GM18505 (cell line): ENCODE data around the gene HIPK2.

Experiments used
- ATAC-seq: cut with Tn5 transposase; IDR thresholded peaks from one replicate; pipeline ENCODE4 v1.9.1; 2021; ENCODE audit not compliant: unreplicated experiment
- POLR2A ChIP-seq: IDR thresholded peaks from 4 replicates; pipeline ENCODE4 v1.6.1; 2011; ENCODE audit warnings: borderline replicate concordance; ENCODE audit not compliant: insufficient read depth, insufficient read length; ENCODE audit errors: extremely low read depth

HIPK2 gene

DNA sequence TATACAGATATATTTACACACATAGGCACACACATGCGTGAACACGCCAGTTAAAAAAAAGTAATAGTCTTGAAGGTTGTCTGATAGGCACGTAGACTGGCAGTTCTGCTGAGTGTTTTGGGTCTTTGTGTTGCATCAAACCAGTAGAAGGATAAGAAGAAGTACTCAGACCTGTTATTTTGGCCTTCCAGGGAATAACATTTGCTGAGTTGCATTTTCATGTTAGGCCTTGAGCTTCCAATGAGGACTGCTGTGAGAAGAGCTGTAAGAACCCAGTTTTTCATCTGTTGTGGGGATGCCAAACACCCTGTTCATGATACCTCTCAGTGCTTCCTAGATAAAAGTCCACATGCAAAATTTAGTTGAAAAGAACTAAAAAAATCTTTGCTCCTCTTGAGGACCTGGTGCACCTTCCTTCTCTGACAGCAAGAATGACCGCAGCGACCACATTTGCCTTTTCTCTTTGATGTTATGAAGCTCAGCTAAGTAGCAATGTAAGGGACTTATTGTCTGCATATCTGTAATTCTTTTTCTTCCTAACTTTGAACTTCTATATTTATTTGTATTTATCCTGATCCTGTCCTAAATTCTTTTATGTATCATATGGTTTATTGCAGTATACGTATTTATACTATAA lies 27.2 kb downstream of the HIPK2 start:
- TF ChIP-seq POLR2A, result no peak
- no peak for ATAC-seq

DNA sequence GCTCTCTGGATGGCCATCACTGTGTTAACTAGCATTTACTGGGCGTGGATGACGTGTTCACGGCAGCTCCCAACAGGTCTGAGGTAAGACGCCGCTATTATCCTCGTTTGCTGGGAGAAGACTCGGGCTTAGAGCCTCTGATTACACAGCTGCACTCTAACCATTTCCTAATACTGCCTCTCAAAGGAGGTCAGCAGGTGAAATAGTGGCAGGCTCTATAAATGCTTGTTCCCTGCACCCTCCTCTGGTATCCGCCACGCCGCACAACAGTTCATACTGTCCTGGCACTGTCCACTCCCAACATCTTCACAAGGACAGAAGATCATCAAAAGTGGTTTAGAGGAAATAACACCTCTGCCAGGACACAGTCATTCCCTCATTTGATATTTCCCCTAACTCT lies 28.3 kb downstream of the HIPK2 start:
- ATAC-seq, result no peak
- TF ChIP-seq POLR2A, result no peak

DNA sequence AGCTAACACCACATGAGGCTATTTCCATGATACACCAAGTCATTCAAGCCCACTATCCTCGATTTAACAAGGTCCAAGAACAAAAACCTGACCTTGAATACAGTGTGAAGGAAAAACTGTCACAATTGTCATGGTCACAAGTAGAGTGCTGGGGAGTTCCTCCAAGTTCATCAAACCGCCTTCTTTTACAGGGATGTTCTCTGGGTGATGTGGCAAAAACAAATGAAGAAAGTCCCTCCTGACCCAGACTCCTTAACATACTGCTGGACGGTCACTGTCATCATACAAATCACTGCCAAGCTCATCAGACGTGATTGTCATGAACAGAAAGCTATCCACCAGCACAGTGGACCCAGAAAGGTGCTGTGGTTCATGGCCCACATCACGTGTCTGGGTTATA lies 28.9 kb downstream of the HIPK2 start:
- ATAC-seq, result no peak
- no peak for TF ChIP-seq POLR2A

DNA sequence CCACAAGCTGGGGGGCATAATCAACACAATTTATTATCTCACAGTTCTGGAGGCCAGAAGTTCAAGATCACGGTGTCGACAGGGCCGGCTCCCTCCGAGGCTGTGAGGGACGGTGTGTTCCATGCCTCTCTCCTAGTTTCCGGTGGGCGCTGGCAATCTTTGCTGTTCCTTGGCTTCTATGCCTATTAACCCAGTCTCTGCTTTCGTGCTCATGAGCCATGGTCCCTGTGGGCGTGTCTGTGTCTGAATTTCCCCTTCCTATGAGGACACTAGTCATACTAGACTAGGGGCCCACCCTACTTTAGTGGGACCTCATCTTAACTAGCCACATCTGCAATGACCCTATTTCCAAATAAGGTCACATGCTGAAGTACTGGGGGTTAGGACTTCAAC lies 29.4 kb downstream of the HIPK2 start:
- no peak for ATAC-seq
- no peak for TF ChIP-seq POLR2A

DNA sequence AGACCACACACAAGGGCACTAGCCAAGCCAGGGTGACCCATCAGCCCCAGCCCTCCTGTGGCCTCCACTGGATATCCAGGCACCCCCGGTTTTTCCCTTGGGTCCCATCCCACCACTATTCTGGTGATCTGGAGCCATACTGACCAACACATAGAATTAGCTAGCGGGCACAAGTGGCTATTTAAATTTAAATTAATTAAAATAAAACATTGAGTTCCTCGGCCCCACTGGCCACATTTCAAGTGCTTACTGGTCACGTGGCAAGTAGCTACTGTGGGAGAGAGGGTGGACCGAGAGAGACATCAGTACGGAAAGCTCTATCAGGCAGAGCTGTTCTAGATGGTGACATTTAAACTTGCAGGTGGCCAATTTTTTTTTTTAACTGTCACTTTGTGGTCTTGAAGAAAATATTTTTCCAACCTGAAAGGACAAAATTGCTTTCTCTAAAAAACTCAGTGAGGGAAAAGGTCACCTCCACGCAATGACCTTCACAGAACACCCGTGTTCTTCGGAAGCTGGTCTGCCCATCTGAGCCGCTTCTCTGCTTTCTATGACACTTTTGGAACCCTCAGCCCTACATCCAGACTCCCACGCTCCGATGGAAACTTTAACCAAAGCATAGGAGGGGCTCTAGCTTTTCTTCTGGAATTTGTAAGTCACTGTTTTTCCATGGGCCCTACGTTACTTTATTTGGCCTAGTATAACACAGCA lies 30.0 kb downstream of the HIPK2 start:
- no peak for TF ChIP-seq POLR2A
- ATAC-seq, result no peak

DNA sequence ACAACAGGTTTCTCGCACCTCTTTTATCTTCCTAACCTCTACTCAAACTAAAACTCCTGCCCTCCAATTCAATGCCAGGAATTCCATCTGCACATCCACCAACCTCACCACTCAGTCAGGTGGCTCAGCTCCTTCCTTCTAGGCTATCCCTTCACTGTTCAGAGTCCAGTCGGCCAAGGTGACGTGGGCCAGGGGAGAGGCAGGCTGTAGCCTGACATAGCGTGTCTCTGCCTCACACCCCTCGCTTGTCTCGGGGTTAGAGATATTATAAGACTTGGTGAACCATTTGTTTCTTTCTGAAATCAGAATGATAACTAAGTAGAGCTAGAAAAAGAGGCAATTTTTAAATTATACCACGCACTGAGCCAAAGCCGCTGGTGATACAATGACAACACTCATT lies 31.1 kb downstream of the HIPK2 start:
- TF ChIP-seq POLR2A, result no peak
- no peak for ATAC-seq

DNA sequence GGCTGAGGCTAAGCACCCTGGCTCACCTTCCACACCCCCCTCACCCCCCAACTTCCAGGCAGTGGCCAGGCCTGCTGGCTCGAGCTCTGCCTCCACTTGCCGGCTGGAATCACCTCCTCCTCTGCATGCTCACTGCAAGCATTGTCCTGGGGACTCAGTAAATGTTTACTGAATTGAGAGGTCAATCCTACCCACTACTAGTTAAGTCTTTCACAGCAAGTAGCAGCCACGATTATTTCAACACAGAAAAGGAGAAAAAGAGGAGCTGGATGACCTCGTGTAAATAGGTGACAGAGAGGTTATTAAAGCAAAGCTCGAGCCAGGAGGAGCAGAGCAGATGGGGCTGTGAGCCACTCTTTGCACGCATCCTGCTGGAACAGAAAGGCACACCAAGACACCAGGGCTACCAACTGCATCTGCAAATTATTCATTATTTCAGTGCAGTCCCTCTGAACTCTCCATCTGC lies 32.1 kb downstream of the HIPK2 start:
- no peak for ATAC-seq
- no peak for TF ChIP-seq POLR2A

DNA sequence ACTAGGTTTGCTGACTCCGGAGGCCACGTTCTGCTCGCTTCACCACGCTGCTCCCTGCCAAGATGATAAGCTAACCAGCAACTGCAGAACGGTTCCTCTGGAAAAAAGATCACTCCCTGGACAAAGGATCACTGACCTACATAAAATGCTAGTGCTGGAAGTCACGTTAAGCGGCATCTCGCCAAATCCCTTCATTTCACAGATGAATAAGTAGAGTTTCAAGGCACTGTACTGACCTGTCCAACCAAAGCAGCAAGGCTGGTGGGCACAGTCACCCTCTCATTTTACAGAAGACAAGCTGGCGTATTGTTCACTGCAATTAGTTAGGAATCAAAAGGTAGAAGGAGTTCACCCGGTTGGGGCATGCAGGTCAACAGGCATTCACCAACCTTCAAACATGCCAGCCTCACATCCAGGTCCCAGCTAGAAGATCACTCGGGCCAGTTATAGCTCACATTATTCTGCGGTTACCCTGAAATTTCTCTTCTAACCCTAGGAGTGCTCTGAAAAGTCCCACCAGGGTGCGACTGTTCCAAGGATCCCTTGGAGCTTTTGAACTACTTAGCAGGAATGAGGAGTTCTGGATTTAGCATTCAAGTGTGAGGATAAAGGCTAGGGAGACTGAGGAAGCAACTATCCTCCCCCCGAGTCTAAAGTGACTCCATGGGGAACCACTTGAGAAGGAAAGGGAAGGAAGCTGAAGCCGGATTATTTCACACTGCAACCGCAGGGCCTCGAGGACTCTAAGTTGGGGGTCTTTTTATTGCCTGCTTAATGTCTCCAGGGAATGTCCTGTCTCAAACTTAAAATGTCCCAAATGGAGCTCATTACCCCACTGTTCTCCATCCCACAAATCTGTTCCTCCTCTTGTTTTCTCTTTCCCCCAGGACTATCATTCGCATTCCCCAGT lies 32.8 kb downstream of the HIPK2 start:
- no peak for ATAC-seq
- TF ChIP-seq POLR2A, result no peak

DNA sequence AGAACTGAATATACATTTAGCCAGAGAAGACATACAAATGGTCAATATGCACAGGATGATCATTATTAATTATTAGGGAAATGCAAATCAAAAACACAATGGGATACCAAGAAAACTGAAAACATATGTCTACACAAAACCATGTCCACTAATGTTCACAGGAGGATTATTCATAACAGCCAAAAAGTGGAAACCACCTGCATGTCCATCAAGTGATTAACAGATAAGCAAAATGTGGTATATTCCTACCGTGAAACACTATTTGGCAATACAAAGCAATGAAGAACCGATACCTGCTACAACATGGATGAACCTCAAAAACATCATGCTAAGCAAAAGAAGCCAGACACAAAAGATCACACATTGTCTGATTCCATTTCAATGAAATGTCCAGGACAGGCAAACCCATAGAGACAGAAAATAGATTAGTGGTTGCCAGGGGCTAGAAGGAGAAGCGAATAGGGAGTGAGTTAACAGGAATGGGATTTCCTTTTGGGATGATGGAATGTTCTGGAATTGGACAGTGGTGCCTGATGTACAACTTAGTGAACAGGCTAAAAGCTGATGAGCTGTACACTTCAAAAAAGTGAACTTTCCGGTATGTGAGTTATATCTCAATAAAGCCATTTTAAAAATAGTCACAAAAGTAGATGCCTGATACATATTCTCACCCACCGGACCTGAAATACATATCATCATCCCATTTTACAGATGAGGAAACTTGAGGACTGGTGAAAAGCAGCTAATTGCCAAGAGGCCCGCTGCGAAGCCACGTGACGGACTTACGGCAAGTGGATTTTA lies 33.6 kb downstream of the HIPK2 start:
- no peak for ATAC-seq
- TF ChIP-seq POLR2A, result no peak

DNA sequence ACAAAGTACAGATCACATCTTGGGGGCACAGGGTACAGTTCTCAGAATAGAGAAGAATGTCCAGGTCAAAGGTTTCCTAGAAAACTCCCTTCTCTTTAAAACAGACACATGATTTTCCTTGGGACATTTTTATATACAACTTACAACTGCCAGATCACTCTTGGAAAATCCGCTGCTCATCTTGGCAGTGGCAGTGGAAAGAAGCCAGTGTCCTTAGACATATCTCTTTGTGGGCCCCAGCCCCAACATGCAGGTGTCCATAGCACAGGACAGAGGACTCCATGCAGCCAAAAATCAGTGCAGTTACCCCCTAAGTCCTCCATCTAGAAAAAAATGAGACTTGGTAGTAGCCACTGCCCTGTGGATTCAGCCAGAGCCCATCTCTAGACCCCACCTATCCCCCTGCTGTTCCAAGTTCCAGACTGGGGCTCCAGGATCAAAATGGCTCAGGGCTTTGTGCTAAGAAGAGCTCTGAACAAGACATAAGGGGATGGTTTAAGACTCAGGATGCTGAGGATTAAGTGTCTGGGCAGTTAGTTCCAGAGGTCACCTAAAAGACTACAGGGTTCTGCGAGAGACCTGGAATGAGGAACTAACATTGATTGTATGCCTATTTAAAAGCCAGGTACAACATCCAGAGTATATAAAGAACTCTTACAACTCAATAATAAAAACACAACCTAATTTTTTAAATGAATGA lies 34.4 kb downstream of the HIPK2 start:
- no peak for TF ChIP-seq POLR2A
- ATAC-seq, result no peak

DNA sequence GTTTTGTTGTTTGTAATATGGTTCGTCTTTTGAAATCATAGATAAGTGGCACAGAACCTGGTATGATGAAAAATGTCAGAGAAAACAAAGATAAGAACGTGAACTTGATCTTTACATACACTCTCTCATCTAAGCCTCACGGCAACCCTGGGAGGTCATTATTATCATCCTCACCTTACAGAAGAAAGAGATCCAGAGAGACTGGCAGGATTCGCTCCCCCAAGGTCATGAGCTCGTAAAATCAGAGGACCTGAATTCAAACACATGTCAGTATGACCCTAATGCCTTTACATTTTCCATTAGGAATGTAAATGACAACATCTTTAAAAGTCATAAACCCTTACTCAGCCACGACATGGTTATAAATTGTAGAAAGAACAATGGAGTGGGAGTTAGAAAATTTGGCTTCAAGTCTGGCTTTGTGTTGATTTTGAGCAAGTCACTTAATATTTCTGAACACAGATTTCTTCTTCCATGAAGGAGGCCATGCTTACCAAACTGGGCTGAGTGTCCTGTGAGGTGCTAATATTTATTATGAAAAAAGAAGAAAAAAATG lies 35.9 kb downstream of the HIPK2 start:
- ATAC-seq, result no peak
- no peak for TF ChIP-seq POLR2A

DNA sequence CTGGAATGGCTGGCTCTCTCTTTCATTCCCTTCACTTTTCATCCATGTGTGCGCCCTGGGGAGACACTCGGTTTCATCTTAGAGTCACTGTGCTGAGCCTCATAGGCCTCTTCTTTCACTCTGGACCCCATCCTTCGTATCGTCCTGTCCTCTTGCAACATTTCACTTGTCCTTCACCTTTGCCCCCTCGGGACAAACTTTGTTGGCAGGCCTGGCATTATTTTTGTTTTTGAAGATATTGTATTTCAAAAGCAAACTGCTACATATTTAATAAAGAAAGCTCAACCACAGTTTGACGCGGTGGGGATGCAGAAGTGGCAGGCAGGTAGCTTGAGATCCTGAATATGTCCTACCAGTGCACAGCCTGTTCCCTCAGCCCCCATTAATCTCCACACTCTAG lies 36.6 kb downstream of the HIPK2 start:
- no peak for ATAC-seq
- no peak for TF ChIP-seq POLR2A
